Measurements from ENCODE around the gene SMG6. TPM values are rescaled to one million over a fixed set of nuclear protein-coding genes. Genes with fewer than 3 reads are reported as not detected.
A peak's percentile ranks its signal among the peaks of the same experiment; 100 is the strongest.

The SMG6 gene
- total RNA-seq, 2 donors from 2014 or later = 12.5 to 22.1 TPM

DNA sequence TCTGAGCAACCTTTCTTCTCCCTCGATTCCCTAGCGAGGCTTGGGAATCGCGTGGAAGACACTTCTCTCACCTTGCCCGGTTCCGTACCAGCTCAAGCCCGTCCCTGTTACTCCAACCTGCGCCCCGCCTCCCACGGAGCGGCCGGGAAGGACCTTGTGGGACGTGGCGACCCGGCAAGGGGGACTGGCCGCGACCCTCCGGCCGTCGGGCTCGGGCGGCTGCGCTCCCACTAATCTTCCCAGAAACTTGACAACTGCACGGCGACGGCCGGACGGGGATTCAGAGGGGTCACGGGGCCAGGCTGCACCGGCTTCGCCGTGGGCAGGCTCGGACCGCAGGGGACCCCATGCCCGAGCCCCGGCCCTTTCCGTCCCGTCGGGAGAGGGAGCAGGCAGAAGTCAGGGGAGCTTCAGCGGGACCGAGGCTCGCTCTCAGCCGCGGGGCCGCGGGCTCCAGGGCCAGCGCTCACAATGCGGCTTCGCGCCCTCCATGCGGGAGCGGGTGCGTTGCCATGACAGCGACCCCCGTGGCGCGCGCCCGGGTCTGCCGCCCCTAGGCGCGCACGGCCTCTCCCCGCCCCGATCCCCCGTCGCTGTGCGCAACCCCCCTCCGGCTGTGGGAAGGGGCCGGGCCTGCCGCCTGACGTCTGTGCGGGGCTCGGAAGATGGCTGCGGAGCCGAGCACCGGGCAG is 33.4 kb upstream of the SMG6 start, which contains the start of gene SGSM2:
Gene SGSM2 (plus strand): TSS at position 650 of the 692 bp plus-strand sequence. CDS start 188 bp downstream, outside the sequence.
- Histone ChIP-seq H3K27ac (peak within 1 kb of the TSS; percentile 68 to 88 (median 82)), H3K36me3 (replicated peaks in 1 of 2; ENCODE audit: insufficient read depth in 1 of 2, low read depth in 2 of 2) (peaks cover 0 to 15% of the 10 kb centered on the region in 2 donors), H3K4me3 (peak within 1 kb of the TSS; percentile 94 to 95), H3K9me3 (no peaks in the 10 kb centered on the region), H3K4me1 (peaks cover 19% of the 10 kb centered on the region), H3K27me3 (no peaks in the 10 kb centered on the region)
- DNase-seq (peak; percentile 59 to 66 (median 64)), ATAC-seq (peak; percentile 66)
- intact Hi-C loops (cut with DNase I) = no loop called here
- TF ChIP-seq POLR2A (IDR thresholded peaks at IDR 0.05) = no peak
- TF ChIP-seq, protein P1, sequence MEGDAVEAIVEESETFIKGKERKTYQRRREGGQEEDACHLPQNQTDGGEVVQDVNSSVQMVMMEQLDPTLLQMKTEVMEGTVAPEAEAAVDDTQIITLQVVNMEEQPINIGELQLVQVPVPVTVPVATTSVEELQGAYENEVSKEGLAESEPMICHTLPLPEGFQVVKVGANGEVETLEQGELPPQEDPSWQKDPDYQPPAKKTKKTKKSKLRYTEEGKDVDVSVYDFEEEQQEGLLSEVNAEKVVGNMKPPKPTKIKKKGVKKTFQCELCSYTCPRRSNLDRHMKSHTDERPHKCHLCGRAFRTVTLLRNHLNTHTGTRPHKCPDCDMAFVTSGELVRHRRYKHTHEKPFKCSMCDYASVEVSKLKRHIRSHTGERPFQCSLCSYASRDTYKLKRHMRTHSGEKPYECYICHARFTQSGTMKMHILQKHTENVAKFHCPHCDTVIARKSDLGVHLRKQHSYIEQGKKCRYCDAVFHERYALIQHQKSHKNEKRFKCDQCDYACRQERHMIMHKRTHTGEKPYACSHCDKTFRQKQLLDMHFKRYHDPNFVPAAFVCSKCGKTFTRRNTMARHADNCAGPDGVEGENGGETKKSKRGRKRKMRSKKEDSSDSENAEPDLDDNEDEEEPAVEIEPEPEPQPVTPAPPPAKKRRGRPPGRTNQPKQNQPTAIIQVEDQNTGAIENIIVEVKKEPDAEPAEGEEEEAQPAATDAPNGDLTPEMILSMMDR (IDR thresholded peaks at IDR 0.05) = no peak
- 0 to 4% methylated on average over 27 to 62 of the region's 77 CpGs for WGBS, 2 donors

DNA sequence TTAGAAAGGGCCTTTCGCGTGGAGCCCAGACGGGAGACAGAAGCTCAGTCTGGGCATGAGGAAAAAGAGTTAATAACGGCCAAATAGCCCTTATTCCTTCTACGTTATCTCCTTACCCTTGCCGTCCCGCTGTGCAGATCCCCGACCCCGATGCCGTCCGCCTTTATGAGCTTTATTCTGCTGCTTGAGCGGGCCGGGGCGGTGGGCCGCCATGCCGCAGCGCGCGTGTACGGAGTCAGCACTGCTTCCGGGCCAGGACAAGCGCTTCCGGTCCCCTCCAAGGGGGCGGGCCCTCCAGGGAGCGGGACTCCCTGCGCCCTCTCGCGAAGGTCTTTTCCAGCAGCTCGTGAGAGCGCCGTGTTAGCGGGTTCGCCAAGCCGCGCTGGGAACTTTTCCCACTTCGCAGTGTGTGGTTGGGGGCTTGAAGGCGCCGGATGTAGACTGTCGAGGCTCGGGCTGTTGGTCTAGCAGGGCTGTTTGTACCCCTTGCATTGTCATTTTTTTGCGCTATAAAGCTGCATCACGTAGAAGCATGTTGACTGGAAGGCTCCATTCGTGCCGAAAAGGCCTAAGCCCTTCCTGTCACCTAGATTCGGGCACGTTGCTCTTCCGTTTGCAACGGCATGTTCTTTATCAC is 32.7 kb upstream of the SMG6 start, which contains the start of gene TSR1:
Gene TSR1 (minus strand): TSS at position 243 of the 637 bp plus-strand sequence. CDS start 30 bp downstream, at position 213.
- no peaks in the 10 kb centered on the region for H3K9me3 ChIP-seq
- WGBS, 2 donors = 0% methylated on average over 25 to 48 of the region's 48 CpGs
- DNase-seq = peak; percentile 89 to 93 (median 90)
- no peaks in the 10 kb centered on the region for H3K27me3 ChIP-seq
- H3K27ac ChIP-seq = peak within 1 kb of the TSS; percentile 68 to 88 (median 82)
- H3K36me3 ChIP-seq (replicated peaks in 1 of 2; ENCODE audit: insufficient read depth in 1 of 2, low read depth in 2 of 2) = peaks cover 0 to 16% of the 10 kb centered on the region in 2 donors
- ATAC-seq = peak; percentile 91
- peak within 1 kb of the TSS; percentile 72 to 95 for H3K4me3 ChIP-seq
- intact Hi-C loops (cut with DNase I) = no loop called here
- TF ChIP-seq POLR2A (IDR thresholded peaks at IDR 0.05) = peak; percentile 76 to 89 (median 88)
- TF ChIP-seq, protein P1 (IDR thresholded peaks at IDR 0.05) = peak in 5 of 7 experiments; percentile 11 to 33 (median 28)
- H3K4me1 ChIP-seq = peaks cover 19% of the 10 kb centered on the region

DNA sequence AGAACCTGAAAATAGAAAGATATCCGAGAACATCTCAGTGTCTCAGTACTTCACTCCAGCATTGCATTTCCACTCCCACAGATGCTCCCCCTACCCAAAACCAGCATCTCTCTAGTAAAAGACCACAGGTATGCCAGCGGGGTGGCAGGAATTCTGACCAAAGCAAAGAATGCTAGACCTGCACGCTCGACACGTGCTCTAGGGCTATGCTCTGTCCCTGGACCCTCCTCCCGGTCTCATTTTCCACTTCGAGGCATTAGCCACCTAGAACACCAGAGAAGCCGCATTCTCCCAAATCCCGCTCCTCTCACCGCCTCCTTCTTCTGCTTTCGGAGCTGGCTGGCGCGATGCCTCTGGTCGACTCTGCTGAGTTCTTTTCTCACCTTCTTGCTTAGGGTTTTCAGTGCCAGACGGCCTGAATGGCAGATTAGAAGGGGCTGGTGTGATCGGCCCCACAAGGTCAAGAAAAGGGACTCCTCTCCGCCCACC is 32.2 kb upstream of the SMG6 start:
- H3K9me3 ChIP-seq = no peaks in the 10 kb centered on the region
- DNase-seq (peak in 3 of 4 donors; percentile 10 to 29 (median 23)), ATAC-seq (no peak)
- H3K4me1 ChIP-seq = peaks cover 19% of the 10 kb centered on the region
- TF ChIP-seq, protein P1 (IDR thresholded peaks at IDR 0.05) = no peak
- TF ChIP-seq POLR2A (IDR thresholded peaks at IDR 0.05) = no peak
- no peaks in the 10 kb centered on the region for H3K27me3 ChIP-seq
- peak overlapping the region; percentile 72 to 95 for H3K4me3 ChIP-seq
- 0% methylated on average over 12 to 17 of the region's 17 CpGs for WGBS, 2 donors
- peaks cover 0 to 20% of the 10 kb centered on the region in 2 donors for H3K36me3 ChIP-seq (replicated peaks in 1 of 2; ENCODE audit: insufficient read depth in 1 of 2, low read depth in 2 of 2)
- H3K27ac ChIP-seq = peak overlapping the region in 3 of 4 donors; percentile 68 to 88 (median 88)
- intact Hi-C loops (cut with DNase I) = no loop called here

DNA sequence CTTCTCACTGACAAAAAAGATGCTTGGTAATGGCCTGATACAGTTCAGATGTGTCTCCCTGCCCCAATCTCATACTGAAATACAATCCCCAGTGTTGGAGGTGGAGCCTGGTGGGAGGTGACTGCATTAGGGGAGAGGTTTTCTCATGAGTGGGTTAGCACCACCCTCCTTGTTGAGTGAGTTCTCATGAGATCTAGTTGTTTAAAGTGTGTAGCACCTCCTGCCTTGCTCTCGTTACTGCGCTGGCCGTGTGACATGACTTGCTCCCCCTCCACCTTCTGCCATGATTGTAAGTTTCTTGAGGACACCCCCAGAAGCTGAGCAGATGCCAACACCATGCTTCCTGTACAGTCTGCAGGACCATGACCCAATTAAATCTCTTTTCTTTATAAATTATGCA is 27.7 kb upstream of the SMG6 start:
- Histone ChIP-seq H3K36me3 (replicated peaks in 1 of 2; ENCODE audit: insufficient read depth in 1 of 2, low read depth in 2 of 2) (peaks cover 5 to 30% of the 10 kb centered on the region in 2 donors), H3K9me3 (no peaks in the 10 kb centered on the region), H3K27me3 (no peaks in the 10 kb centered on the region), H3K4me3 (no peak overlapping the region), H3K4me1 (peaks cover 14% of the 10 kb centered on the region), H3K27ac (no peak overlapping the region)
- intact Hi-C loops (cut with DNase I) = no loop called here
- no peak for DNase-seq
- 75 to 86% methylated on average over 3 of the region's 3 CpGs for WGBS, 2 donors
- TF ChIP-seq, protein P1 (IDR thresholded peaks at IDR 0.05) = no peak
- TF ChIP-seq POLR2A (IDR thresholded peaks at IDR 0.05) = no peak
- no peak for ATAC-seq
